ENCODE data around the gene ADAMTS18.

- no peak for TF ChIP-seq POLR2A (IDR thresholded peaks at IDR 0.05)
- TF ChIP-seq CTCF (IDR thresholded peaks at IDR 0.05): no peak
- TF ChIP-seq EP300 (IDR thresholded peaks at IDR 0.05; ENCODE audit: low read depth): no peak
- TF ChIP-seq POLR2AphosphoS5 (IDR thresholded peaks at IDR 0.05): no peak
Measured at GRCh38 chr16:77307426-77308162, 127.2 kb downstream of the ADAMTS18 start.
